ENCODE data around the gene TNFRSF18. TPM values are rescaled to one million over a fixed set of nuclear protein-coding genes. Genes with fewer than 3 reads are reported as not detected.

Gene TNFRSF18
- total RNA-seq, 2 experiments from 2014 or later = 126 to 135 TPM

DNA sequence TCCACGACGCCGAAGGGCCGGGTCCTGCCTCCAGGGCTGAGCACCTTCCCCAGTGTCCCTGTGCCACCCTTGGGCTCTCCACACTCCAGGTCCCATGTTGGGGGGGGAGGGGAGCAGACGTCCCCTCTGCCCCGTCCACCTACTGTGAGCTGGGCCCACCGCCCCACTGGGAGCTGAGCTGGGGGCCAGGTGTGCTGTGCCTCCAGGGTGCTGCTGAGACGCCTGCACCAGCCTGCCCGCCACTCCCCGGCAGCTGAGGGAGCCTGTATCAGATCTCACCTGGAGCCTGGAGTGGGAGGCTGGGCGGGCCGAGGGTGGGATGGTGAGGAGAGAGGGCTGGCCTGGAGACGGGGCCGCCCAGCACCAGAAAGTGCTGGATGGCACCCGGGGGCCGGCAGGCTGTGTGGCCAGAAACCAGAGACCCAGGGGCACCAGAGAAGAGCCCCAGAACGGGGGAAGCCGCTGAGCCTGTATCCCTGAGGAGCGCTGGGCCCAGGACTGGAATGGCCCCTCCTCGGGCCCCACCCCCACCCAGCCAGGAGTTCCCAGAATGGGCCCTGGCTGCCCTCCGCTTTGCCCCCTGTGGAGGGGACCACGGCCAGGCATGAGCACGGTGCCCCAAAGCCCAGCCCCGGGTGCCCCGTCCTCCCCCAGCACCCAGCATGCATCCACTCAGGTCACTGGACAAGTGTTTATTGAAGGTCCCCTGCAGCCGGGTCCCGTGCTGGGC, 3.4 kb downstream of the TNFRSF18 start:
- no peaks in the 10 kb centered on the region for H3K27me3 Mint-ChIP-seq
- ChIA-PET CTCF (no interaction called here), POLR2A (no interaction called here)
- peaks cover 20% of the 10 kb centered on the region for H3K4me1 Mint-ChIP-seq (ENCODE audit: low read depth)
- peaks cover 2% of the 10 kb centered on the region for H3K36me3 Mint-ChIP-seq (ENCODE audit: low read depth)
- no peak for ATAC-seq
- intact Hi-C loops (cut with micrococcal nuclease) = loop anchor here (10.0 kb wide), 1 partner anchor 58 kb away; no protein-coding TSS in a partner anchor
- TF ChIP-seq, protein P1, sequence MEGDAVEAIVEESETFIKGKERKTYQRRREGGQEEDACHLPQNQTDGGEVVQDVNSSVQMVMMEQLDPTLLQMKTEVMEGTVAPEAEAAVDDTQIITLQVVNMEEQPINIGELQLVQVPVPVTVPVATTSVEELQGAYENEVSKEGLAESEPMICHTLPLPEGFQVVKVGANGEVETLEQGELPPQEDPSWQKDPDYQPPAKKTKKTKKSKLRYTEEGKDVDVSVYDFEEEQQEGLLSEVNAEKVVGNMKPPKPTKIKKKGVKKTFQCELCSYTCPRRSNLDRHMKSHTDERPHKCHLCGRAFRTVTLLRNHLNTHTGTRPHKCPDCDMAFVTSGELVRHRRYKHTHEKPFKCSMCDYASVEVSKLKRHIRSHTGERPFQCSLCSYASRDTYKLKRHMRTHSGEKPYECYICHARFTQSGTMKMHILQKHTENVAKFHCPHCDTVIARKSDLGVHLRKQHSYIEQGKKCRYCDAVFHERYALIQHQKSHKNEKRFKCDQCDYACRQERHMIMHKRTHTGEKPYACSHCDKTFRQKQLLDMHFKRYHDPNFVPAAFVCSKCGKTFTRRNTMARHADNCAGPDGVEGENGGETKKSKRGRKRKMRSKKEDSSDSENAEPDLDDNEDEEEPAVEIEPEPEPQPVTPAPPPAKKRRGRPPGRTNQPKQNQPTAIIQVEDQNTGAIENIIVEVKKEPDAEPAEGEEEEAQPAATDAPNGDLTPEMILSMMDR (IDR thresholded peaks at IDR 0.05) = no peak
- H3K4me3 Mint-ChIP-seq = no peak overlapping the region
- no peaks in the 10 kb centered on the region for H3K9me3 Mint-ChIP-seq
- DNase-seq = peak; percentile 21
- no peak overlapping the region for H3K27ac Mint-ChIP-seq

DNA sequence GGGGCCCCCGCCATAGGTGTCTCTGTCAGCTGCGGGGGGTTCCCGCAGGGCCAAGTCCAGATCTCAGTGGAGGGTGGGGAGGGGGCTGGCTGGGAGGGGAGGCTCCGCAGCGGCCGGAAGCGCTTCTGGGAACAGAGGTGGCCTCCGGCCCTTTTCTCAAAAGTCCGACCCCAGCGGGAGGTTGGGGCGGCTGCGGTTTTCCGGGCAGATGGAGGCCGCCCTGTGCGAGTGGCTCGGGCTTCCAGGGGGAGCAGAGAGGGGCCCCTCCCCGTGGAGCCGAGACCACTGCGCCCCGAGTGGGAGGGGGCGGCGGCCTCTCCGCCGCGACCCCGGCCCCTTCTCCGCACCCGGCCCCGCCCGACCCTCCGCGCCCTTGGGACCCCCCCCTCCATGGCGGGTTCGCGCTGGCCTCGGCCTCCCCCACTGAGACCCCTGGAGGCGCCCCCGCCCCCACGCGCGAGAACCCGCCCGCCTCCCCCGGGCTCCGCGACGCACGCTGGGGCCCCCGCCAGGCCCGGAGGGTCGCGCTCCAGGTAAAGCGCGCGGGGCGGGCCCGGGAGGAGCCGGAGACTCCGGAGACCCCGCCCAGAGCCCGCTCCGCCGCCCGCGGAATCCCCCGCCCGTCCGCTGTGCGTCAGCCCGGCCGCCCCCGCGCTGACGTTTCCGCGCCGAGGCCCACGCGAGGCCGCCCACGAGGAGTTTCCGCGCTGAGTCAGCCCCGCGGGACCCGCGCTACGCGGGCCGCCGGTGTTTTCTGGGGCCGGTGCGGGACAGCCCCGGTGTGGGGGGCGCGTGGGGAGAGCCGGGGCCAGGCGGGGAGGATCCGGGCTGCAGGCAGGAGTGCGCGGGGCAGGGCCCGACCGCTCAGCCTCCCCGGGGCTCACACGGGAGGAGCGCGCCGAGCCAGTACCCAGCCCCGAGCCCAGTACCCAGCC, 5.2 kb downstream of the TNFRSF18 start:
- TF ChIP-seq, protein P1 (IDR thresholded peaks at IDR 0.05) = no peak
- peak overlapping the region; percentile 57 for H3K4me3 Mint-ChIP-seq
- CTCF ChIA-PET = interaction anchor here (1.0 to 2.5 kb wide), 3 partner anchors 10 to 217 kb away, joined by 5 to 8 read pairs (median 6); no protein-coding TSS in a partner anchor

DNA sequence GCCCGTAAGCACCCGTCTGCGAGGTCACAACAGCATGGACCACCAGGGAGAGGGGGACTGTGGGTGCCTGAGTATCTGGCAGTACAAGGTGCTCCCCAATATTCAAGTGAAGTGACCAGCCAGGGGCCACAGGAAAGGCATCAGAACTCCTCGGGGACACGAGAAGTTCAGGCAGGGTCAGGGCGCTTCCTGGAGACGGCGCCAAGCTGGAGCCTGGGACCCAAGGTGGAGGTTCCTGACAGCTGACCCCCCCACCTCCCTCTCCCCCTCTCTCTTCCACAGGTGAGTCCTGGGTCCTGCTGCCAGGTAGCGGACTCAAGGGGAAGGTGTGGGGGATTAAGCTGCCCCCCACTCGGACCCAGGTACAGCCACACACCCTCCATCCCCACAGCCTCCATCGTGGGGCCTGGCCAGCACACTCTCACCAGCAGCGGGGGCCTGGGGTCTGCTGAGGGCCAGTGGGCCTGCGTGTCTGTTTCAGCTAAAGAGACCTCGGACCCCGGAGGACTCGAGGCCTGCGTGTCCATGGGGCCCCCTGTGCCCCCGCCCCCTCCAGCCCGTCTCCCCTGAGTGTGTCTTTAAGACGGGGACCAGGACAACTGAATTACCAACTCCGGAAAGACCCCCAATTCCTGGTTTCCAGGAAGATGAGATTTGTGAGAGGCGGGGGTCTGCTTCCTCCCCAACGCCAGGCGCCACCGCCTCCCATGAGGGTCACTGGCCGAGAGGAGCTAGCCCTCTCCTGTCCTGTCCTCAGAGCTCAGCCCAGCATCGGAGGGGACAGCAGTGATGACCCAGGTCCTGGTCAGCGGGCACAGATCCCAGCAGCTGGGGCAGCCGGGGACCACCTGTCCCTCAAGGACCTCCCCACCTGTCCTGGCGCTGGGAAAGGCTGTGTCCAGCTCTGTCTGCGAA, 6.2 kb downstream of the TNFRSF18 start:
- TF ChIP-seq, protein P1 (IDR thresholded peaks at IDR 0.05) = no peak
- intact Hi-C loops (cut with micrococcal nuclease) = loop anchor here (10.0 kb wide), 1 partner anchor 55 kb away; no protein-coding TSS in a partner anchor
- Mint-ChIP-seq H3K9me3 (peaks cover under 1% of the 10 kb centered on the region), H3K4me1 (ENCODE audit: low read depth) (peaks cover 12% of the 10 kb centered on the region), H3K27ac (peak overlapping the region; percentile 78), H3K4me3 (peak overlapping the region; percentile 57), H3K36me3 (ENCODE audit: low read depth) (peaks cover 2% of the 10 kb centered on the region), H3K27me3 (no peaks in the 10 kb centered on the region)
- CTCF ChIA-PET = interaction anchor here (1.0 to 2.5 kb wide), 3 partner anchors 9 to 216 kb away, joined by 5 to 8 read pairs (median 6); no protein-coding TSS in a partner anchor
- ATAC-seq (no peak), DNase-seq (no peak)
- POLR2A ChIA-PET = interaction anchor here (0.9 to 1.2 kb wide), 3 partner anchors 13 to 55 kb away, joined by 3 to 4 read pairs (median 3); no protein-coding TSS in a partner anchor

More for the DNA sequence above, 5.2 kb downstream of the TNFRSF18 start:
- intact Hi-C loops (cut with micrococcal nuclease) = loop anchor here (10.0 kb wide), 1 partner anchor 56 kb away; no protein-coding TSS in a partner anchor
- POLR2A ChIA-PET = interaction anchor here (0.9 to 1.1 kb wide), 2 partner anchors 12 to 15 kb away, joined by 3 to 4 read pairs; no protein-coding TSS in a partner anchor
- H3K27ac Mint-ChIP-seq = peak overlapping the region; percentile 78
- peaks cover 12% of the 10 kb centered on the region for H3K4me1 Mint-ChIP-seq (ENCODE audit: low read depth)
- peak; percentile 88 for DNase-seq
- H3K36me3 Mint-ChIP-seq (ENCODE audit: low read depth) = peaks cover 2% of the 10 kb centered on the region
- ATAC-seq = peak; percentile 82
- no peaks in the 10 kb centered on the region for H3K27me3 Mint-ChIP-seq
- H3K9me3 Mint-ChIP-seq = no peaks in the 10 kb centered on the region

DNA sequence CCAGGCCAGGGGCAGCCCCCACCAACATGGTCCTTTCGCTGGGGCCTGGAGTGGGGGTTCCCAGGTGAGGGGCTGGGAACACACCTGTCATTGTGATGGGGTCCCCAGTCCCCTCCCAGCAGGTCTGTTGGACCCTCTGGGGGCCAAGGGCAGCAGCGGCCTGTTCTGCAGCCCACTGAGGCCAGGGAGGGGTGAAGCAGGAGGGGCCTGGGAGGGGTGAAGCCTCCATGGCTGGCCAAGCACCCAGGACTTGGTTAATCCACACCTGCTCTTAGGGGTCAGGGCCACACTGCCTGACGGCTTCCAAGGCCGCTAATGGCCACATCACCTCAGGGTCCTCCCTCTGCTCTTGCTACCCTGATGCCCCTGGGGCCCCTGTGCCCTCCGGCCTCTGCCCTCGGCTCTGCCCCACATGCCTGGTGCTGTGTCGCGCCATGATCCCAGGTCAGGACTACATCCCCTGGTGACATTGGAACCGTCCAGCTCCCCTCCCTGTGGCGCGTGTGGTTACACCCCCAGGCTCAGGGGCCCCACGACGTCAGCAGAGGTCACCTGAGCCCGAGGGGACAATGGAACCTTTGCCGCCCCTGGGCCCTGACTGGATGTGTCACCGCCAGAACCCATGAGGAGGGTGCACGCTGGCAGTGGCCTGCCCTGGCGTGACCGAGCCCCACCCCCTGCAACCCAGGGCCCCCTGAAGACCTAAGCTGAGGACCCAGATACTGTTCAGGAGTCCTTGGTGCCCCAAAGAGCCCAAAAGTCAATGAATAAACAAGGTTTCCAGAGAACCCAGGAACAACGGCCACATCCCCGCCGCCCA, 7.0 kb downstream of the TNFRSF18 start:
- peaks cover 6% of the 10 kb centered on the region for H3K36me3 Mint-ChIP-seq (ENCODE audit: low read depth)
- H3K4me3 Mint-ChIP-seq = peak overlapping the region; percentile 12
- ChIA-PET POLR2A (interaction anchor here (1.0 to 1.2 kb wide), 3 partner anchors 8 to 56 kb away, joined by 3 read pairs; no protein-coding TSS in a partner anchor), CTCF (interaction anchor here (1.3 to 2.5 kb wide), 2 partner anchors 77 to 215 kb away, joined by 6 to 8 read pairs; no protein-coding TSS in a partner anchor)
- H3K27ac Mint-ChIP-seq = peak overlapping the region; percentile 76
- TF ChIP-seq, protein P1 (IDR thresholded peaks at IDR 0.05) = no peak
- H3K9me3 Mint-ChIP-seq = peaks cover 8% of the 10 kb centered on the region
- DNase-seq (no peak), ATAC-seq (no peak)
- H3K27me3 Mint-ChIP-seq = no peaks in the 10 kb centered on the region
- intact Hi-C loops (cut with micrococcal nuclease) = no loop called here
- peaks cover 16% of the 10 kb centered on the region for H3K4me1 Mint-ChIP-seq (ENCODE audit: low read depth)

Measured in activated CD8-positive, alpha-beta T cell treated with anti-CD3 and anti-CD28 coated beads for 36 hours (primary cell).